ENCODE results near the gene ZFAND3. TPM values are rescaled to one million over a fixed set of nuclear protein-coding genes. Genes with fewer than 3 reads are reported as not detected.
"Not testable (repeated sequence)": the region's sequence is repeated elsewhere in the genome, so short reads cannot be mapped to it uniquely, and the experiment has no call there.

ZFAND3 gene
- total RNA-seq, 1 experiment from 2014 or later = 12.9 TPM

- no peak for DNase-seq (ENCODE audit: low read depth)
Measured at GRCh38 chr6:37865504-37865903, 46.0 kb downstream of the ZFAND3 start.

GRCh38 chr6:37866590-37867507 lies 47.3 kb downstream of the ZFAND3 start:
- no peak for DNase-seq (ENCODE audit: low read depth)

GRCh38 chr6:37867756-37868446 lies 48.4 kb downstream of the ZFAND3 start:
- no peak for DNase-seq (ENCODE audit: low read depth)

GRCh38 chr6:37868447-37868825 lies 48.9 kb downstream of the ZFAND3 start:
- DNase-seq (ENCODE audit: low read depth) = peak; percentile 56

GRCh38 chr6:37871616-37872372 lies 52.3 kb downstream of the ZFAND3 start:
- DNase-seq (ENCODE audit: low read depth) = no peak

- DNase-seq (ENCODE audit: low read depth) = no peak
Measured at GRCh38 chr6:37872373-37872745, 52.8 kb downstream of the ZFAND3 start.

GRCh38 chr6:37874726-37875125 lies 55.2 kb downstream of the ZFAND3 start:
- no peak for DNase-seq (ENCODE audit: low read depth)

GRCh38 chr6:37875561-37876309 lies 56.2 kb downstream of the ZFAND3 start:
- DNase-seq (ENCODE audit: low read depth) = no peak

- no peak for DNase-seq (ENCODE audit: low read depth)
Measured at GRCh38 chr6:37876843-37877242, 57.3 kb downstream of the ZFAND3 start.

- DNase-seq (ENCODE audit: low read depth) = no peak
Measured at GRCh38 chr6:37877373-37878149, 58.0 kb downstream of the ZFAND3 start.

GRCh38 chr6:37878150-37878710 lies 58.7 kb downstream of the ZFAND3 start:
- DNase-seq (ENCODE audit: low read depth) = no peak

- DNase-seq (ENCODE audit: low read depth) = not testable (repeated sequence)
Measured at GRCh38 chr6:37880602-37881001, 61.1 kb downstream of the ZFAND3 start.

GRCh38 chr6:37882292-37882691 lies 62.8 kb downstream of the ZFAND3 start:
- no peak for DNase-seq (ENCODE audit: low read depth)

GRCh38 chr6:37882724-37883413 lies 63.3 kb downstream of the ZFAND3 start:
- DNase-seq (ENCODE audit: low read depth) = no peak

GRCh38 chr6:37884548-37884947 lies 65.0 kb downstream of the ZFAND3 start:
- no peak for DNase-seq (ENCODE audit: low read depth)

GRCh38 chr6:37889051-37889450 lies 69.5 kb downstream of the ZFAND3 start:
- DNase-seq (ENCODE audit: low read depth) = no peak

GRCh38 chr6:37889486-37889885 lies 70.0 kb downstream of the ZFAND3 start:
- no peak for DNase-seq (ENCODE audit: low read depth)

- DNase-seq (ENCODE audit: low read depth) = no peak
Measured at GRCh38 chr6:37891072-37891471, 71.5 kb downstream of the ZFAND3 start.

- DNase-seq (ENCODE audit: low read depth) = no peak
Measured at GRCh38 chr6:37893257-37893656, 73.7 kb downstream of the ZFAND3 start.

- not testable (repeated sequence) for DNase-seq (ENCODE audit: low read depth)
Measured at GRCh38 chr6:37893734-37894133, 74.2 kb downstream of the ZFAND3 start.

Measured in Daoy (cell line).